Measurements from ENCODE around the gene SIL1.

The SIL1 gene

DNA sequence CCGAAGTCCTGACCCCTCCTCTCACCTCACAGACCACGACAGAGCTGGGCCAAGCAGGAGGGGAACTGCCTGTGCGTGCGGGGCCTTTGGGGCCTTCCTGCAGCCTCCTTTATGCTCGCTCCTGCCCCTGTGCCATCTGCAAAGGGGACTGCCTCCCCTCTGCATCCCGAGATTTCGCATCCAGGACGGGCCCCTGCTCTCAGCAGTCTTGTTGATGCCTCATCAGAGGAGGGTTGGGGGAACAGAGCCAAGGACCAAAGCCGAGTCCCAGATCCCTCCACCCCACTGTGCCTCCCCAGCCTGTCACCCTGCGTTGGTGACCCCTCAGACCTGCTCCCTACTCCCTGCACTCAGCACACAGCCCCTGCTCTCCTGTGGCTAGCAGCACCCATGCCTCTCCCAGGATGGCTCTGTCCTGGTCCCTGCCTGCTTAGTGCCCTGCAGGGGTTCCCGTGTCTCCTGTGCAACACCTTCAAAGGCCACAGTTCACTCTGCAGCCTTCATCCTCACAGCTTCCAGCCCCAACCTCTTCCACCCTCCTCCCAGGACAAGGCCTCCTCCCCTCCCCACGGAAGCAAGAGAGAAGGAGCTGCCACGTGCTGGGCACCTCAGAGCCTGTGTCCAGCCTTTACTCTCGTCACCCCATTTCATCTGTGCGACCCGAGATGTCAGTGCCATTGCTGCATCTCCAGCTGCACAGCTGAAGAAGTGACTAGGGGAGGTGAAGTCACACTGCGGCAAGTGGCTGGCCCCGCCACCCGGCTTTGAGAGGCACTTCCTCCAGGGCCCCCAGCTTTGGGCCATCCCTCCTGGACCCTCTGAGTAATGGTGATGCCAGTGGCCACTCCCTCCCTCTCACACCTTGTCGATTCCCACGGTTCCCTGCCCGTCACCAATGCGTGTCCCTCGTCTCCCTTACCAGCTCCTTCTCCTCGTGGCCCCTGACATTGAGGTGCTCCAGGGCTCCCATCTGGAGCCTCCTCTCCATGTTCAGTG, 260.5 kb downstream of the SIL1 start:
- no peak overlapping the region for H3K4me3 Mint-ChIP-seq
- H3K9me3 Mint-ChIP-seq = no peaks in the 10 kb centered on the region
- H3K27ac Mint-ChIP-seq = no peak overlapping the region
- H3K4me1 Mint-ChIP-seq (ENCODE audit: low read depth) = peaks cover 14% of the 10 kb centered on the region
- no peaks in the 10 kb centered on the region for H3K27me3 Mint-ChIP-seq (ENCODE audit: low read depth)
- H3K36me3 Mint-ChIP-seq (ENCODE audit: low read depth) = peaks cover 3% of the 10 kb centered on the region
- no peak for DNase-seq (ENCODE audit: low spot score)

DNA sequence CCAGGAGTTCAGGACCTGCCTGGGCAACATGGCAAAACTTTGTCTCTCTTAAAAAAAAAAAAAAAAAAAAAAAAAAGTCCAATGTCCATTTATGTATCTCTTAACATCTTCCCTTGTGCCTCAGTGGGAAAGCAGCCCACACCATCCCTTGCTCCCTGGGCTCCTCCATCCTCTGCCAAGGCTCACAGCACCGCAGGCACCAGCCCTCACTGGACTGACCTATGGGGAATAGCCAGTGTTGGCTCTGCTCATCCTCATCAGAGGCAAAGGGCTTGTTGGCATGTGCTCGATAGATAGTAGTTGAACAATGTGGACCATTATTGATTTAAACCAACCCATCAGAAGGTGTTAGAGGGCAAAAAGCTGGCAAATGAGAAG, 261.2 kb downstream of the SIL1 start:
- no peak overlapping the region for H3K27ac Mint-ChIP-seq
- H3K27me3 Mint-ChIP-seq (ENCODE audit: low read depth) = no peaks in the 10 kb centered on the region
- peaks cover 3% of the 10 kb centered on the region for H3K36me3 Mint-ChIP-seq (ENCODE audit: low read depth)
- H3K4me3 Mint-ChIP-seq = no peak overlapping the region
- no peaks in the 10 kb centered on the region for H3K9me3 Mint-ChIP-seq
- DNase-seq (ENCODE audit: low spot score) = no peak
- peaks cover 14% of the 10 kb centered on the region for H3K4me1 Mint-ChIP-seq (ENCODE audit: low read depth)

DNA sequence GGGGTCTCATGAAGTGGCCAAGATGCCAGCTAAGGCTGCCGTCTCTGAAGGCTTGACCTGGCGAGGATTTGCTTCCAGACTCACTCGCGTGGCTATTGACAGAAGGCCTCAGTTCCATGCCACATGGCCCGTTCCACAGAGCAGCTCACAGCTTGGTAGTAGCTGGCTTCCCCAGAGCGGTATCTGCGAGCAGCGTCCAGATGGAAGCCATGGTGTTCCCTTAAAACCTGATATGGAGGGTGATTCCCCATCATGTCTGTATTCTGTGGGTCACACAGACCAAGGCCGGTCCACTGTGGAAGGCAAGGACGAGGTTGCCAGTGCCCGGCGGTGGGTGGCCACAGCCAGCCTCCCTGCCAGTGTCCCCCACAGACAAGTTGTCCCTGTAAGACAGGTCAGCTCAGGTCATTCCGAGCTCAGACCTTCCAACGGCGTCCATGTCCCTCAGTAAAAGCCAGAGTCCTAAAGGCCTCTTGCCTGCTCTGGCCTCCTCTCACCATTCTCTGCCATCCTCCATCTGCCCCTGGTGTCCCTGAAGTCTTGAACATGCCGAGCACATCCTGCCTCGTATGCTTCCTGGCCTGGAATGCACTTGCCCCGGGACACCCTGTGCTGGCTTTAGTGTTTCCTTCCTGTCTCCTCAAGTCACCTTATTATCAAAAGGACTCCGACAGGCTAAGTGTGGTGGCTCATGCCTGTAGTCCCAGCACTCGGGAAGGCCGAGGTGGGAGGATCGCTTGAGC, 261.8 kb downstream of the SIL1 start:
- H3K9me3 Mint-ChIP-seq = no peaks in the 10 kb centered on the region
- H3K27me3 Mint-ChIP-seq (ENCODE audit: low read depth) = no peaks in the 10 kb centered on the region
- peaks cover 6% of the 10 kb centered on the region for H3K36me3 Mint-ChIP-seq (ENCODE audit: low read depth)
- H3K4me1 Mint-ChIP-seq (ENCODE audit: low read depth) = peaks cover 14% of the 10 kb centered on the region
- DNase-seq (ENCODE audit: low spot score) = no peak
- H3K27ac Mint-ChIP-seq = no peak overlapping the region
- H3K4me3 Mint-ChIP-seq = no peak overlapping the region

DNA sequence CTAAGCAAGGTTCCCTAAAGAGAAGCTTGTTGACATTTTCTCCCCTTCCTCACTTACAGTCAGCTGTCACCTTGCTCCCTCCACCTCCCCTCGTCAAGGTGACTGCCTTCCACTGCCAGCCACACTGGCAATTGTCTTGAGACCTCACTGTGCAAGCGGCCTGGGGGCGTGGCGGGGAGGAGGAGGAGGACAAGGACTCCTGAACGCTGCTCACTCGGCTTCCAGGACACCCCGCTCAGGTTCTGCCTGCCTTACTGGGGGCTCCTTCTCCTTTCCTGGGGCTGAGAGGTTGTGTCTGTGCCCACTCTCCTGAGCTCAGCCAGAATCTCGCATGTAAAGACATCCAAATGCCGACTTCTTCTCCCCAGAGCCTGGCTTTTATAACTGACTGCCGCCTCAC, 262.7 kb downstream of the SIL1 start:
- Mint-ChIP-seq H3K36me3 (ENCODE audit: low read depth) (peaks cover 10% of the 10 kb centered on the region), H3K4me3 (no peak overlapping the region), H3K27ac (no peak overlapping the region), H3K27me3 (ENCODE audit: low read depth) (no peaks in the 10 kb centered on the region), H3K9me3 (no peaks in the 10 kb centered on the region), H3K4me1 (ENCODE audit: low read depth) (peaks cover 10% of the 10 kb centered on the region)
- no peak for DNase-seq (ENCODE audit: low spot score)

DNA sequence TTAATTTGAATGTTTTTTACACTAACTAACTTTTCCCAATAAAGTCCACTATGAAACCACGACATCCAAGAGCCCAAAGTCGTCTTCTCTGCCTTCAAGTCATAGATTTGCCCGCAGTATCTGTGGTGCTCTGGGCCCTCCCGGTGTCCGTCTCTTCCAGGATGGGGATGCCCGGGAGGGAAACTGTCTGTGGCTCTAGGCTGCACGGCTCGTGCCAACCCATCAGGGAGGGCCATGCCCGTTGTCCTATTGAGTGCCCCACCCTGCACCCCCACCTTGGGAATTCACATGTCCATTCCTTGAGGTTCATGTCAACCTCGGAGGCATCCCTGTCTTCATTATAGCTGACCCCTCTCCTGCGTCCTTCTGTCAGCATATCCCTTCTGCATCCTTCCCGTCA, 263.2 kb downstream of the SIL1 start:
- DNase-seq (ENCODE audit: low spot score) = no peak
- no peak overlapping the region for H3K4me3 Mint-ChIP-seq
- peaks cover 12% of the 10 kb centered on the region for H3K36me3 Mint-ChIP-seq (ENCODE audit: low read depth)
- H3K27ac Mint-ChIP-seq = no peak overlapping the region
- H3K9me3 Mint-ChIP-seq = no peaks in the 10 kb centered on the region
- H3K27me3 Mint-ChIP-seq (ENCODE audit: low read depth) = no peaks in the 10 kb centered on the region
- peaks cover 8% of the 10 kb centered on the region for H3K4me1 Mint-ChIP-seq (ENCODE audit: low read depth)

DNA sequence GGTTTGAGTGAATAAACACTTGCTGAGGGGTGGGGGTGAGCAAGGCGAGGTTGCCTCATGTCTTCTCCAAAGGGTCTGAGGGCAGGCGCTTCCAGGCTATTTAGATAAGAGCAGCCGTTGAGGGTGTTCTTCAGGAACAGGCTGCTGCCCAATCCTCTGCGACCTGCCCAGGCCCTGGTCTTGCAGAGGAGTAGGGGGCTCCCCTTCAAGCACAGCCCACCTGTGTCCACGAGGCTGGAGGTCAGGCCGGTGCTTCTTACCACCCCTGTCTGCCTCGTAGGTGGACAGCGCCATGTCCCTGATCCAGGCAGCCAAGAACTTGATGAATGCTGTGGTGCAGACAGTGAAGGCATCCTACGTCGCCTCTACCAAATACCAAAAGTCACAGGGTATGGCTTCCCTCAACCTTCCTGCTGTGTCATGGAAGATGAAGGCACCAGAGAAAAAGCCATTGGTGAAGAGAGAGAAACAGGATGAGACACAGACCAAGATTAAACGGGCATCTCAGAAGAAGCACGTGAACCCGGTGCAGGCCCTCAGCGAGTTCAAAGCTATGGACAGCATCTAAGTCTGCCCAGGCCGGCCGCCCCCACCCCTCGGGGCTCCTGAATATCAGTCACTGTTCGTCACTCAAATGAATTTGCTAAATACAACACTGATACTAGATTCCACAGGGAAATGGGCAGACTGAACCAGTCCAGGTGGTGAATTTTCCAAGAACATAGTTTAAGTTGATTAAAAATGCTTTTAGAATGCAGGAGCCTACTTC, 264.5 kb downstream of the SIL1 start:
- no peak overlapping the region for H3K4me3 Mint-ChIP-seq
- H3K36me3 Mint-ChIP-seq (ENCODE audit: low read depth) = peaks cover 14% of the 10 kb centered on the region
- H3K27ac Mint-ChIP-seq = no peak overlapping the region
- H3K4me1 Mint-ChIP-seq (ENCODE audit: low read depth) = peaks cover 6% of the 10 kb centered on the region
- H3K27me3 Mint-ChIP-seq (ENCODE audit: low read depth) = no peaks in the 10 kb centered on the region
- no peak for DNase-seq (ENCODE audit: low spot score)
- H3K9me3 Mint-ChIP-seq = no peaks in the 10 kb centered on the region

DNA sequence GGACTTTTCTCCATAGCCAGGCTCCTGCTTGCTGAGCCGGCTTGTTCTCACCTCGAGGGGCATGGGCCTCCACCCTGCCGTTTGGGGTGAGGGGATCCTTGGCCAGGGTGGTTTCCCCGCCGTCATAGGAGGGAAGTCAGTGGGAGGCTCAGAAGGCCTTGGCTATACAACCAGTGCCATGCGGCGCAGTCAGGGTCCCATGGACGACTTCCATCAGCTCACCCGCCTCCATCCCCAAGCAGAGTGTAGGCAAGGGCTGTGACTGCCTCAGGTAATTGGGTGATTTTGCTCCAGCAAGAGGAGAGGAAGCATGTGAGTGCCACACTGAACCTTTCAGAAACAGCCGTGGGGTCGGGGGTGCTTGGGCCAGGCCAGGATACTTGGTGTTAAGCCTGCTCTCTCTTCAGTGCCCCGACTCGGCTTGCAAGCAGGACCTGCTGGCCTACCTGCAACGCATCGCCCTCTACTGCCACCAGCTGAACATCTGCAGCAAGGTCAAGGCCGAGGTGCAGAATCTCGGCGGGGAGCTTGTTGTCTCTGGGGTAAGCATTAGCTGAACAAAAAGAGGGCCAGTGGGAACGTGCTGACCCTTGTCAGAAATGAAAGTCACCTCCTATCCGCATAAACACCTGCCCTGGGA, 265.9 kb downstream of the SIL1 start:
- Mint-ChIP-seq H3K9me3 (no peaks in the 10 kb centered on the region), H3K27me3 (ENCODE audit: low read depth) (no peaks in the 10 kb centered on the region), H3K4me1 (ENCODE audit: low read depth) (no peaks in the 10 kb centered on the region), H3K36me3 (ENCODE audit: low read depth) (peaks cover 14% of the 10 kb centered on the region), H3K4me3 (no peak overlapping the region), H3K27ac (no peak overlapping the region)
- no peak for DNase-seq (ENCODE audit: low spot score)

DNA sequence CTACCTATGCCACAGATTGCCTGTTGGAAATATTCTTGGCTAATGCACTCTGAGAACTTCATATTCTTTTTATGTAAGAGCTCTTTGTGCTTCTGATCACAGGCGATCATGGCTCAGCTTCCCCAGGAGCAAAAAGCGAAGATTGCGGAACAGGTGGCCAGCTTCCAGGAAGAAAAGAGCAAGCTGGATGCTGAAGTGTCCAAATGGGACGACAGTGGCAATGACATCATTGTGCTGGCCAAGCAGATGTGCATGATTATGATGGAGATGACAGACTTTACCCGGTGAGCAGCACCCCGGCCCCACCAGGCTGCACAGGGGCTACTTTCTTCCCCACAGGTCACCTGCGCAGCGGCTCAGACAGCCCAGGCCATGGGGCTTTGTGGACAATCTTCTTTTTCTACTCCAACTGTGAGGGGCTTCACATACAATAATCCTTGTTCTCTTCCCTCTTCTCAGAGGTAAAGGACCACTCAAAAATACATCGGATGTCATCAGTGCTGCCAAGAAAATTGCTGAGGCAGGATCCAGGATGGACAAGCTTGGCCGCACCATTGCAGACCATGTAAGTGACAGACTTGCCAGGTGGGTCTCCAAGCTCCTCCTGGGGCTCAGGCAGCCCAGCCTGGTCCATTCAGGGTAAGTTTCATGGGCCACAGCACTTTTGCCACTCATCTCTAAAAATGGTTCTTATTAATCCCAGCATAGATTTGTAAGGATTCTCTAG, 267.6 kb downstream of the SIL1 start:
- H3K27ac Mint-ChIP-seq = no peak overlapping the region
- DNase-seq (ENCODE audit: low spot score) = no peak
- no peaks in the 10 kb centered on the region for H3K4me1 Mint-ChIP-seq (ENCODE audit: low read depth)
- H3K9me3 Mint-ChIP-seq = no peaks in the 10 kb centered on the region
- no peaks in the 10 kb centered on the region for H3K27me3 Mint-ChIP-seq (ENCODE audit: low read depth)
- H3K4me3 Mint-ChIP-seq = no peak overlapping the region
- peaks cover 15% of the 10 kb centered on the region for H3K36me3 Mint-ChIP-seq (ENCODE audit: low read depth)

DNA sequence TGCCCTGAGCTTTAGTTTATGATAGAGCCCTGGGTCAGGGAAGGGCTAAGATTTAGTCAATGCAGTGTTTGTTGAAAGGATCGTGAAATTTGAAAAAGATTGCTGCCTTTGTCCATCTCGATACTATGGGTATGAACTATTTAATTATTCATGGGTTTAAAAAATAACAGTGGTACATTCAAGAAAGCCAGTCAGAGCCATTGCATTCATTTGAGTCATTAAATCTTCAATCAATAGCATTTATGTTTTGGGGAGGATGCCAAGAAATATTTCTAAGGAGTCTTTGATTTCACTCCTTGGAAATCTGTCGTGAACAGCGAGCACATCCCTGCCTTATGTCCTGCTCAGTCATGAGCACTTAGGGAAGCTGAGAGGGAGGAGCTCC, 268.6 kb downstream of the SIL1 start:
- Mint-ChIP-seq H3K36me3 (ENCODE audit: low read depth) (peaks cover 15% of the 10 kb centered on the region), H3K4me3 (no peak overlapping the region), H3K27me3 (ENCODE audit: low read depth) (no peaks in the 10 kb centered on the region)

DNA sequence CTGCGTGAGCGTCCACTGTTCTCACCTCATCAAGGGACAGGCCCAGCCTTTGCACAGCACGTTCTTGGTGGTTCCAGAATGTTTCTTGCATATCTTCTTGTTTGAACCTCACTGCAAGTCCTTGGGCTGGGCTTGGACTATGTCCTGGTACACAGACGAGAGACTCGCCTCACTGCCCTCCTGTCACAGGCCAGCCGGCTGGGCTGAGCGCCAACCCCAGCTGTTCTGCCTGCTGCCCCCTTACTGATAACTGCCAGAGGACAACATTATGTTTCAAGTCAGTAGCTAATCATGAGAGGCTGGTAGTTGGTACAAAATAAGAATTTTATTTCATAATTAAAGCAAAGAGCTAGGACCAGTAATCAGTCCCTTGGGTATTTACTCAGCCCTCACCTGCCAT, 270.2 kb downstream of the SIL1 start:
- H3K27me3 Mint-ChIP-seq (ENCODE audit: low read depth) = no peaks in the 10 kb centered on the region
- H3K27ac Mint-ChIP-seq = no peak overlapping the region
- H3K4me3 Mint-ChIP-seq = no peak overlapping the region
- H3K36me3 Mint-ChIP-seq (ENCODE audit: low read depth) = peaks cover 13% of the 10 kb centered on the region
- H3K4me1 Mint-ChIP-seq (ENCODE audit: low read depth) = no peaks in the 10 kb centered on the region
- H3K9me3 Mint-ChIP-seq = no peaks in the 10 kb centered on the region
- no peak for DNase-seq (ENCODE audit: low spot score)

More for the DNA sequence above, 268.6 kb downstream of the SIL1 start:
- no peaks in the 10 kb centered on the region for H3K9me3 Mint-ChIP-seq
- no peak overlapping the region for H3K27ac Mint-ChIP-seq
- no peak for DNase-seq (ENCODE audit: low spot score)
- H3K4me1 Mint-ChIP-seq (ENCODE audit: low read depth) = no peaks in the 10 kb centered on the region

DNA sequence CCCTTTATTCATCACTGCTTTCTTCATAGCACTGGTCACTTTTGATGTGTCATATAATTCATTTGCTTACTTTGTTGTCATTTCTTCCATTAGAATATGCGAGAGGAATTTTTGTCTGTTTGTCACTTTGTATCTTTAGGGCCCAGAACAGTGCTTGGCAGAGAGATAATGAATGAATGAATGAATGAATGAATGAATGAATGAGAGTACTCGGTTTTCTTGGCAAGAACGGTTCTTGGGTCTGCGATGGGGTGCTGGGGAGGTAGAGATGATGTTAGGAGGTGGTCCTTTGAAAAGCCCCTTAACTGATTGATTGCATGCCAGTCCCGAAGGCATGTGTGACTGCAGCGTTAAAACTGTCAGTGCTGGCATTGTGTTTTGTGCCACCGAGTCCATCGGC, 270.6 kb downstream of the SIL1 start:
- Mint-ChIP-seq H3K9me3 (no peaks in the 10 kb centered on the region), H3K27ac (no peak overlapping the region), H3K27me3 (ENCODE audit: low read depth) (no peaks in the 10 kb centered on the region), H3K4me1 (ENCODE audit: low read depth) (no peaks in the 10 kb centered on the region), H3K36me3 (ENCODE audit: low read depth) (peaks cover 12% of the 10 kb centered on the region), H3K4me3 (no peak overlapping the region)
- DNase-seq (ENCODE audit: low spot score) = no peak

DNA sequence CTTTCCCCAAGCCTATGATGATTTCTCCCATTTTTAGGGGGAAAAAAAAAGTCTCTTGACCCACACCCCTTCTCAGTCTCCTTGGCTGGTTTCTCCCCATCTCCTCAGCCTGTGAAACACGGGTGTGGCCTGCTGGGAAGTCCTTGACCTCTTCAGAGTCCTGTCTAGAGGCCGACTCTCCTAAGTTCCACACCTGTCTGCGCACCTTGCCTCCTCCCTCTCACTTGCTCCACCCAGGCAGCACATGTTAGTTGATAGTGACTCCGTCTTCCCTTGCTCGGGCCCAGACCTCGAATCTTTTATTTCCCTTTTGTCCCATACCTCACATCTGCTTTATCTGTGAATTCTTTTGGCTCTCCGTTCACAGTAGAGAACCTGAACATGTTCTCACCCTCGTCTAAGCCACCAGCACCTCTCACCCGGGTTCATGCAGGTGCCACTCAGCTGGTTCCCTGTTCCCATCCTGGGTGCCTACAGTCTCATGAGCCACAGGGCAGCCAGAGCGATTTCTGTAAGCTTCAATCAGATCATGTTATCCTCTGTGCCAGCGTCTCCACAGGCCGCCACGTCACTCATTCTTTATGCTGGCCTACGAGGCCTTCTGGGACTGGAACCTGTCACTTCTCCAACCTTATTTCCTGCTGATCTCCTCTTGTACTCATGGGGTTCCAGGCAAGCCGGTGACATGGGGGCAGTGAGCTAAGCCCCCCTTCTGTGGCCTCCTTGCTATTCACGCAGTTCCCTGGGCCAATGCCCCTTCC, 271.3 kb downstream of the SIL1 start:
- no peaks in the 10 kb centered on the region for H3K9me3 Mint-ChIP-seq
- DNase-seq (ENCODE audit: low spot score) = no peak
- no peaks in the 10 kb centered on the region for H3K27me3 Mint-ChIP-seq (ENCODE audit: low read depth)
- H3K36me3 Mint-ChIP-seq (ENCODE audit: low read depth) = peaks cover 12% of the 10 kb centered on the region
- no peak overlapping the region for H3K4me3 Mint-ChIP-seq
- H3K27ac Mint-ChIP-seq = no peak overlapping the region
- no peaks in the 10 kb centered on the region for H3K4me1 Mint-ChIP-seq (ENCODE audit: low read depth)

Measured in T-helper 2 cell treated with Interferon-gamma antibody and Interleukin-4, amounts not matched to agents 5 μg/mL and 100 μg/mL, for 36 hours (primary cell).